ENCODE data around the gene ZNF544.

The ZNF544 gene

GRCh38 chr19:58228585-58229254, at the start of gene ZNF544:
ZNF544 (plus strand) TSS chr19:58228914; CDS start chr19:58244024, 15,110 bp downstream.
- DNase-seq: peak in 57 of 58 donors; percentile 14 to 84 (median 55)

- peak in 1 of 58 donors; percentile 15 for DNase-seq
Observed at GRCh38 chr19:58181902-58182576, 46.7 kb upstream of the ZNF544 start.

GRCh38 chr19:58182577-58182988, 46.1 kb upstream of the ZNF544 start:
- DNase-seq: peak in 2 of 58 donors; percentile 21 to 25

DNA sequence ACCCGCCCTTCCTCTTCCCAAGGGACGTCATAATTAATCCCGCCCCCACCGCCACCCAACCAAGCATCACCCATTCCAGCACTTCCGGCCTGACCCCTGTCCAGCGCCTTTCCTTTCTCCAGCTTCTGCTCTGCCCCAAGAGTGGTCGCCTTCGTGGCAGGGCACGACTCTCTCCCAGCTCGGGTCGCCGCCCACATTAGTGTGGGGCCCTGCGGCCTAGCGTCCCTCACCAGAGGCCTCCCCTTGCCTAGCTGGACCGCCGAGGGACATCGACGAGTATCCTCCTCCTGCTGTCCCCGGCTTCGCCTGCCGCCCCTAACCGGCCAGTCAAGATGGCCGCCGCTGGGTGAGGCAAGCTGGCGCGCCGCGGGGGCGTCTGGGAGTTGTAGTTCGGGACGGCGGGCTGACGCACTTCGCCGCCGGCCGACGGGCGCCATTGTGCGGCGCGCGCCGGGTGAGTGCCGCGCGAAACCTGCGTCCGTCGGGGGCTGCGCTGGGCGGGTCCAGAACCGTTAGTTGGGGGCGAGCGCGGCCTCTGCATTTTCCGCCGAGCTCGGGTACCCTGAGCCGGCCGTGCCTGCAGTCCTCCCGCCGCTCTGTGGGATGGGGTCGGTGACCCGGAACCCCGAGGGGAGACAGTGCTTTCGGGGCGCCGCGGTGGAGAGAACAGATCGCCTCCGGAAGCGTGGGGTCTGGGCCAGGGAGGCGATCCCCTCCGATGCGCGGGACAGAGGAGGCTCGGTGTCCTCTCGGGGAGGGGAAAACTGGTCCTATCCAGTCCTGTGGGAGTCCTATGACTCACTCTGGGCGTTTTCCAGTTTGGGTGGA, 45.5 kb upstream of the ZNF544 start, which contains the start of gene ZNF274:
Gene ZNF274, plus strand, starts transcription at position 73 of the 828 bp plus-strand sequence. CDS start 905 bp downstream, outside the sequence.
- DNase-seq: peak in 57 of 58 donors; percentile 6 to 95 (median 82)

- DNase-seq: peak in 1 of 58 donors; percentile 6
Observed at GRCh38 chr19:58183817-58184215, 44.9 kb upstream of the ZNF544 start.

DNA sequence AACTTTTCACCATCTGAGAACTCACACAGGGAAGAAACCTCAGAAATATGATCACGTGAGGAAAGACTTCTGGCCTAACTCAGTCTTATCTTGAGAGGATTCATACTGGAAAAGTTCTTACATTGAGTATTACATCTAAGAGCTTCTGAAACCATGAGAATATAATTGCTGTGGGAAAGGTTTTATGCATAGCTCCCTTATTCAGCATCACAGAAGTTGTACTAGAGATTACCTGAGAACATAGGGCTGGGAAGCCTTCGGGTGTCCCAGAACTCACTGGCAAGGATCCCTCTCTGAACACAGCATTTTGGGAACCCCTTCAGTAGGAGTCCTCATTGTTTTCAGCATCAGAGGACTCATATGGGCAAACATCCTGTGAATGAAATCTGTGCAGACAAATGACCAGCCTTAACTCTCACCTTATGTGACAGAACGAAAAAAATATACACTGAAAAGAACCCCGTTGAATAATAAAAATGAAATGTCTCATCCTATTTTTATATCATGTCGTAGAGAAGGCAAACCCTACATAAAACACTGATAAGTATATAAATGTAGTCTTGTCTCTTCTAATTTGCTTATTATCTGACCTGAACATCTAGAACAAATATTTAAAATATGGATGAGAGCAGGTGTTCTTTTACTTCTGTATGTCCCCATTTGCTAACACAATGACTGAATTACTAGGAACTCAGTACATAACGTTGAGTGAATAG, 31.7 kb upstream of the ZNF544 start:
- no peak for DNase-seq

GRCh38 chr19:58203814-58204475, 24.8 kb upstream of the ZNF544 start:
- no peak for DNase-seq

- DNase-seq: no peak
Observed at GRCh38 chr19:58204566-58204965, 24.1 kb upstream of the ZNF544 start.

DNA sequence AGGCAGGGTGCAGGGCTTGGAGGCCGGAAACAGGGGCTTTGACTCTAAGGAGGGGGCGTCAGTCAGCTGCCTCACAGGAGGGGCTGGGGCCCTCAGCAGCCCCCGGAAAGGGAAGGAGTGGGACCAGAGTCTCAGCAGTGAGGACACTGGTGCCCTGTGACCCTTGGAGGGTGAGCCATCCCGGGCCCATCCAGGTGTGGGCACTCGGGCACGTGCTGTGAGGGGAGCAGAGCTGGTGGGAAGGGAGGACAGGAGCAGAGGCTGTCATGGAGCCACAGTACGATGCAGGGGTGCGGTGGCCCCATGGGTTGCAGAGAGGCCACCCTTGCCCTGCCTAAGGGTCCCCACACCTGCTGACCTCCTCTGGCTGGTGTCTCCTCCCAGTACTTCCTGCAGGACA, 19.1 kb upstream of the ZNF544 start:
- no peak for DNase-seq

DNA sequence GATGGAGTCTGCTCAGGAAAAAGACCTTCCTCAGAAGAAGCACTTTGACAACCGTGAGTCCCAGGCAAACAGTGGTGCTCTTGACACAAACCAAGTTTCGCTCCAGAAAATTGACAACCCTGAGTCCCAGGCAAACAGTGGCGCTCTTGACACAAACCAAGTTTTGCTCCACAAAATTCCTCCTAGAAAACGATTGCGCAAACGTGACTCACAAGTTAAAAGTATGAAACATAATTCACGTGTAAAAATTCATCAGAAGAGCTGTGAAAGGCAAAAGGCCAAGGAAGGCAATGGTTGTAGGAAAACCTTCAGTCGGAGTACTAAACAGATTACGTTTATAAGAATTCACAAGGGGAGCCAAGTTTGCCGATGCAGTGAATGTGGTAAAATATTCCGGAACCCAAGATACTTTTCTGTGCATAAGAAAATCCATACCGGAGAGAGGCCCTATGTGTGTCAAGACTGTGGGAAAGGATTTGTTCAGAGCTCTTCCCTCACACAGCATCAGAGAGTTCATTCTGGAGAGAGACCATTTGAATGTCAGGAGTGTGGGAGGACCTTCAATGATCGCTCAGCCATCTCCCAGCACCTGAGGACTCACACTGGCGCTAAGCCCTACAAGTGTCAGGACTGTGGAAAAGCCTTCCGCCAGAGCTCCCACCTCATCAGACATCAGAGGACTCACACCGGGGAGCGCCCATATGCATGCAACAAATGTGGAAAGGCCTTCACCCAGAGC, 16.2 kb upstream of the ZNF544 start:
- DNase-seq: no peak

DNA sequence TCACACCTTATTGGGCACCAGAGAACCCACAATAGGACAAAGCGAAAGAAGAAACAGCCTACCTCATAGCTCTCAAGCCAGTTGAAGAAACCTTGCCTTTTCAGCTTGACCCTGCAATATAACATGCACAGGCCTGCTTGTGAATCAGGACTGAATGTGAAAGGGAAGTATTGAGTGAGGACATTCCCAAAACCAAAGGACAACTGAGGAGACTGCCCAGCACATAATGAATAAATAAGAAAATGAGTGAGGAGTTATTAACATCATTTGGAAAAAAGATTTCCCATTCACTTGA, 15.7 kb upstream of the ZNF544 start:
- DNase-seq: no peak

DNA sequence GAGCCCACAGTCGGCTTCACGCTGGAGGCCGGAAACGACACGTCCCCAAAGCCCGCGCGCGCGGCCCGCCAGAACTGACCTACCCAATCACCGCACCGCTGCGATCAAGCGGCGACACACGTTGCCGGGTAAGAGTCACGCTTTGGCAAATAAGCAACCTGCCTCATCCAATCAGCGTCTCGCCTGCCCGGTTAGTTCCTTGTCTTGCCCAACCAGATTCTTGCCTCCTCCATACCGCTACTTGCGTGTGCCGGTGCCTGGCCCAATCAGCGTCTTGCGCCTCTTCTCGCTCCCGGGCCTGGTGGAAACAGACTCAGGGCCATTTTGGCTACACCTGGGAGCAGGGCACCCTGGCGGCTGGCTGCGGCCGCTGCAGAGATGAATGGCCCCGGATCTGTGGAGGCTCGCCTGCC, 11.6 kb upstream of the ZNF544 start:
- DNase-seq: no peak

GRCh38 chr19:58217607-58218391, 10.9 kb upstream of the ZNF544 start:
- DNase-seq: no peak

DNA sequence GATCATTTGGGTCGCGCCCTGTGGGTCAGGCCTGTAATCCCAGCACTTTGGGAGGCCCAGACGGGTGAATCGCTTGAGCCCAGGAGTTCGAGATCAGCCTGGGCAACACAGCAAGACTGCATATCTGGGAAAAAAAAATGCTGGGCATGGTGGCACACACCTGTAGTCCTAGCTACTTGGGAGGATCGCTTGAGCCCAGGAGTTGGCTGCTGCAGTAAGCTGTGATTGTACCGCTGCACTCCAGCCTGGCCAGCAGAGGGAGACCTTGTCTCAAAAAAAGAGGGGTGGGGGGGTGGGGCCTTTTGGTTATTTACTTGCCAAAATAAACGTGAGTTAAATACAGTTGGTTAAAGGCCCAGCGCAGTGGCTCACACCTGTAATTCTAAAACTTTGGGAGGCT, 9.8 kb upstream of the ZNF544 start:
- no peak for DNase-seq

DNA sequence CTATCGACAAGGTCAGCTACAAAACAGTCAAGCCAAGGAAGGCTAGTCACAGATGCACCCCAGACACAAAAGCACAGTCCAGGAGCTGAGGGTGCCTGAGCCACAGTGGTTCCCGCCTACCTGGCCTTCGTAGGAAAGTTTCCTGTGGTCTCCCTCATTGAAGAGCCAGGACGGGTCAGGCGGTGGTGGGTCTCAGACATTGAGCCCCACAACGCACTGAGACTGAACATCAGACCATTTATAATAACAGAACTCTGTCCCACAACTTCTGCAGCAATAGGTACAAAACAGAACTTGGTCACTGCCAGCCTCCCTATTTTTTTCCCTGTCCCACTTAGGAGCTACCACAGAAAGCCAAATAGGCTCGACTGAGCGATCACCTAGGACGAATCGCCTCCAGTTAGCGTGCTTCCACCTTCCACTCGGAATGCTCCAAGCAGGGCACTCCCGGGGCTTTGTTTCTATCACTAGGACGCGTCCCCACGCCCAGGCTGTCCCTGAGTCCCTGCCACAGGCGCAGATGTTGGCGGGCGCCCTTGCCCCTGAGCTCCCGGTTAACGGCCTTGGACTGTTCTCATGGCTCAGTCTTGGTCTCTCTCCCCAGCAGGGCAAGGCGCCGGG, 640 bp upstream of the ZNF544 start:
- peak in 10 of 58 donors; percentile 21 to 47 (median 32) for DNase-seq

DNA sequence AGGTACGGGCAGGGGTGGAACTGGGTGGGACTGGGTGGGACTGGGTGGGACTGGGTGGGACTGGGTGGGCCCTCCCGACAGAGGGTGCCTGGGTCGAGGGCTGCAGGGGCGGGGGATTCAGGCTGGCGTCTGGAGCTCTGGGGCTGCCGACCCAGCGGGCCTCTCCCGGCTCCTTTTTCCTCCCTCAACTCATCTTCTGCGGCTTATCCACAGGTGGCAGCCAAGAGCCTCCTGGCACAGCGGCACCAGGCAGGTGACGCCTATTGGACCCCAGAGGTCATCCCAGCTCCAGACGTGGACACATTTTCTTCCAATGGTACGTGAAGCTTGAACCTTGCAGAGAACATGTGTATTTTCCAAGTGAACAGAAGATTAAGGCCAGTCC, 533 bp downstream of the ZNF544 start:
- peak in 15 of 58 donors; percentile 0 to 46 (median 10) for DNase-seq

DNA sequence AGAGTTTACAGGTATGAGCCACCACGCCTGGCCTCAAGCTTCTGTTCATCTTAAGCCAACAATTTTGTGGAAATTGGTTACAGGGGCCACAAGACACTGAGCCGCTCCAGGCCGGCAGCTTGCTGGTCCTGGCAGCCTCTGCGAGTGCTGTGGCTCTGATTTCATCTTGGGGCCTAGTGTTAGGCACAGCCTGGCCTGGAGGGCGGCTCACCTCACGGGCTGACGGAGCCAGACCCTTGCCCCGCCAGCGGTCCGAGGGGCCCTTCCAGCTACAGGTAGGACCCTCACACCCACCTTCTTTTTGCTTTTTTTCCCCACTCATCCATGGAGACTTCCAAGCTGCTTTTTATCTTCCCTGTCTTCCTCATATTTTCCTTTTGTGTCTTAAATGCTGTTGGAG, 8.6 kb downstream of the ZNF544 start:
- no peak for DNase-seq

DNA sequence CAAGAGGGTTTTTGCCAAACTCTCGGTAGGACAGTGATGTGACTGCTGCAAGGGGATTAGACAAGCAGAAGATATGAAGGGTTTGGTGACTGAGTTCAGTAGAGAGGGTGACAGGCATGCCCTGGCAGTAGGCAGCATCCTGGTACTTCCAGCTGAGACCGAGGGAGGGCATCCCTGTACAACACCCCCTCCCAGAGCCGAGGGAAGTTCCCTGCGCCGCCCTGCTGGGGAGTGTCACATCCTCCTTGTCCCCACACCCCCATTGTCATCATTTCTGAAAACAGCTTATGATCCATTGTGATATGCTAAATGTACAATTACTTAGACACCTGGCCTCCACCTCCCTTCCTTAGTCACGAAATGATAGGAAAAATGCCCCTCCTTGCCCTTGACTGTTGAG, 14.6 kb downstream of the ZNF544 start:
- peak in 1 of 58 donors; percentile 3 for DNase-seq

- no peak for DNase-seq
Observed at GRCh38 chr19:58248886-58249285, 20.2 kb downstream of the ZNF544 start.
